ENCODE results near the gene LAMTOR1.

DNA sequence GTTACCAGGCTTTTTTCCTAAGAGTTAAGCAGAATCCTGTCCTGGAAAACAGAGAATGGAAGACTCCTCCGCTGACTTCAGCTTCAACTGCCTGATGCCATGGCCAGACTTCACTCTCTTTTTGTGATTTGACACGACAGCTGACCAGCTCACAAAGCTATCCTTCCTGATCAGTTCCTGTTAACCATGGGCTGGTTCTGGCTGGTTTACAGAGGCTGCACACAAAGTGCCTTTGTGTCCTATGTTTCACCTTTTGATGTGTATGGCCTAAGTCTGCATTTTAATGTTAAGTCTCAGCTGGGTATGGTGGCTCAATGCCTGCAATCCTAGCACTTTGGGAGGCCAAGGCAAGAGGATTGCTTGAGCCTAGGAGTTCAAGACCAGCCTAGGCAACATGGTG lies 43.5 kb upstream of the LAMTOR1 start:
- TF ChIP-seq, protein P1, sequence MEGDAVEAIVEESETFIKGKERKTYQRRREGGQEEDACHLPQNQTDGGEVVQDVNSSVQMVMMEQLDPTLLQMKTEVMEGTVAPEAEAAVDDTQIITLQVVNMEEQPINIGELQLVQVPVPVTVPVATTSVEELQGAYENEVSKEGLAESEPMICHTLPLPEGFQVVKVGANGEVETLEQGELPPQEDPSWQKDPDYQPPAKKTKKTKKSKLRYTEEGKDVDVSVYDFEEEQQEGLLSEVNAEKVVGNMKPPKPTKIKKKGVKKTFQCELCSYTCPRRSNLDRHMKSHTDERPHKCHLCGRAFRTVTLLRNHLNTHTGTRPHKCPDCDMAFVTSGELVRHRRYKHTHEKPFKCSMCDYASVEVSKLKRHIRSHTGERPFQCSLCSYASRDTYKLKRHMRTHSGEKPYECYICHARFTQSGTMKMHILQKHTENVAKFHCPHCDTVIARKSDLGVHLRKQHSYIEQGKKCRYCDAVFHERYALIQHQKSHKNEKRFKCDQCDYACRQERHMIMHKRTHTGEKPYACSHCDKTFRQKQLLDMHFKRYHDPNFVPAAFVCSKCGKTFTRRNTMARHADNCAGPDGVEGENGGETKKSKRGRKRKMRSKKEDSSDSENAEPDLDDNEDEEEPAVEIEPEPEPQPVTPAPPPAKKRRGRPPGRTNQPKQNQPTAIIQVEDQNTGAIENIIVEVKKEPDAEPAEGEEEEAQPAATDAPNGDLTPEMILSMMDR (IDR thresholded peaks at IDR 0.05): no peak
- TF ChIP-seq POLR2A (IDR thresholded peaks at IDR 0.05) (no peak), POLR2AphosphoS5 (IDR thresholded peaks at IDR 0.05) (no peak)

All from suprapubic skin (tissue), 4 donors.